B cell (primary cell): ENCODE results near the gene PLEKHM1. TPM values are rescaled to one million over a fixed set of nuclear protein-coding genes. Genes with fewer than 3 reads are reported as not detected.

ENCODE experiments used
- ATAC-seq: fragments of 200-7000 bp; cut with Tn5 transposase; one replicate; pipeline ENCODE4 v1.10.0; 2021; ENCODE audit warnings: low read depth, mild to moderate bottlenecking, moderate number of reproducible peaks, moderate library complexity
- CTCF ChIA-PET: fragments of 350-600 bp; sonication (Branson Sonifier 250); formaldehyde crosslinking; loops from one replicate; lab custom pipeline; 2021; ENCODE audit warnings: antibody characterized with exemption, inconsistent platforms; lab: Charles Lee
- POLR2A ChIA-PET: fragments of 350-600 bp; sonication (Branson Sonifier 250); formaldehyde crosslinking; loops from one replicate; lab custom pipeline; 2021; ENCODE audit warnings: antibody characterized with exemption; lab: Charles Lee
- DNase-seq: peaks from one replicate; pipeline ENCODE4 v3.0.0; 2013
- H2AFZ ChIP-seq: 2 replicates; pipeline ENCODE4 v1.6.1; 2012; ENCODE audit warnings: mild to moderate bottlenecking, low read depth, low read length; ENCODE audit not compliant: insufficient read depth, poor library complexity, severe bottlenecking
- H3K27ac ChIP-seq, 2 donors: 1 replicate in 1 of 2; 2 replicates in 1 of 2; pipeline ENCODE4 v1.5.1; 2012 to 2013; ENCODE audit warnings: low read length in 2 of 2, mild to moderate bottlenecking in 2 of 2, moderate library complexity in 1 of 2
- H3K27me3 ChIP-seq, 4 experiments: fragments of 200-600 bp in 1 of 4; sonication (generic) in 1 of 4; replicated peaks in 1 of 4; 1 replicate in 2 of 4; 2 replicates in 2 of 4; pipeline versions ENCODE4 v1.6.1 to v1.7.0; 2013 to 2016; ENCODE audit warnings: low read length in 3 of 4, mild to moderate bottlenecking in 2 of 4, mixed read lengths in 1 of 4, moderate library complexity in 1 of 4; ENCODE audit not compliant: insufficient read depth in 4 of 4, control insufficient read depth in 3 of 4; ENCODE audit errors: control extremely low read depth in 1 of 4
- H3K36me3 ChIP-seq, 2 experiments: replicated peaks in 1 of 2; 1 replicate in 1 of 2; 2 replicates in 1 of 2; pipeline versions ENCODE4 v1.6.1 to v1.7.1; 2013; ENCODE audit warnings: low read length in 1 of 2; ENCODE audit not compliant: insufficient read depth in 2 of 2, control insufficient read depth in 1 of 2; ENCODE audit errors: control extremely low read depth in 1 of 2, extremely low read depth in 1 of 2
- H3K4me1 ChIP-seq, 2 donors: fragments of 200-600 bp in 1 of 2; sonication (generic) in 1 of 2; 1 replicate in 1 of 2; 2 replicates in 1 of 2; pipeline versions ENCODE4 v1.5.1 to v1.6.1; 2013 to 2017; ENCODE audit warnings: low read length in 2 of 2; ENCODE audit not compliant: control insufficient read depth in 2 of 2, insufficient read depth in 2 of 2
- H3K4me2 ChIP-seq: replicated peaks from 2 replicates; pipeline ENCODE3; 2012; ENCODE audit warnings: mild to moderate bottlenecking, low read depth, low read length; ENCODE audit not compliant: poor library complexity, severe bottlenecking
- H3K4me3 ChIP-seq, 5 experiments: fragments of 200-600 bp in 1 of 5; sonication (generic) in 1 of 5; 1 replicate in 3 of 5; 2 replicates in 2 of 5; pipeline versions ENCODE4 v1.5.1 to v1.7.0; 2011 to 2016; ENCODE audit warnings: low read length in 4 of 5, mild to moderate bottlenecking in 4 of 5, low read depth in 2 of 5, control low read depth in 1 of 5, moderate library complexity in 1 of 5; ENCODE audit not compliant: insufficient read depth in 1 of 5; ENCODE audit errors: control extremely low read depth in 1 of 5, extremely low read depth in 1 of 5
- H3K79me2 ChIP-seq: fragments of 200-600 bp; sonication (generic); one replicate; pipeline ENCODE4 v1.6.0; 2016; ENCODE audit warnings: low read length; ENCODE audit not compliant: control insufficient read depth, insufficient read depth
- H3K9ac ChIP-seq: fragments of 200-600 bp; sonication (generic); 2 replicates; pipeline ENCODE4 v1.6.1; 2017; ENCODE audit warnings: mild to moderate bottlenecking, low read length, moderate library complexity
- H3K9me3 ChIP-seq, 3 donors: one replicate each; pipeline versions ENCODE4 v1.6.1 to v1.7.1; 2013; ENCODE audit warnings: low read length in 2 of 3; ENCODE audit not compliant: control insufficient read depth in 2 of 3, insufficient read depth in 1 of 3; ENCODE audit errors: control extremely low read depth in 1 of 3
- H4K20me1 ChIP-seq: 2 replicates; pipeline ENCODE4 v1.6.0; 2012; ENCODE audit warnings: mild to moderate bottlenecking, low read length; ENCODE audit not compliant: insufficient read depth, control insufficient read depth, poor library complexity, severe bottlenecking
- H3K27ac Mint-ChIP-seq: one replicate; pipeline ENCODE4 v1.8.0; 2021; ENCODE audit warnings: mixed read lengths
- H3K27me3 Mint-ChIP-seq: one replicate; pipeline ENCODE4 v1.8.0; 2021; ENCODE audit warnings: mixed read lengths
- H3K4me1 Mint-ChIP-seq: one replicate; pipeline ENCODE4 v1.8.0; 2021; ENCODE audit warnings: mixed read lengths
- H3K4me3 Mint-ChIP-seq: one replicate; pipeline ENCODE4 v1.8.0; 2021; ENCODE audit warnings: mixed read lengths
- H3K9me3 Mint-ChIP-seq: one replicate; pipeline ENCODE4 v1.8.0; 2022; ENCODE audit warnings: mixed read lengths; ENCODE audit not compliant: insufficient read depth
- CTCF ChIP-seq: fragments of 200-600 bp; IDR thresholded peaks from one replicate; pipeline ENCODE4 v1.8.0; 2022; ENCODE audit warnings: antibody characterized with exemption, mild to moderate bottlenecking
- EZH2 ChIP-seq: IDR thresholded peaks from 2 replicates; pipeline ENCODE4 v1.6.1; 2012; ENCODE audit warnings: borderline replicate concordance, low read depth, mild to moderate bottlenecking, moderate library complexity, low read length; ENCODE audit not compliant: insufficient read depth, poor library complexity, severe bottlenecking
- WGBS: methylation state at CpG from one replicate; pipeline ENCODE4 v1.1.5; 2013; ENCODE audit warnings: missing lambda C conversion rate; ENCODE audit not compliant: insufficient coverage; 5-methylcytosine and 5-hydroxymethylcytosine counted together
- intact Hi-C: fragments of 100-400 bp; cut with micrococcal nuclease; formaldehyde crosslinking; loops from one replicate; pipeline ENCODE4 v1.10.0; 2022
- polyA plus RNA-seq: library from polyadenylated mRNA; depleted of rRNA; stranded (reverse); fragments of >200 nt; gene quantifications from 2 replicates; pipeline ENCODE4 v1.2.3, GENCODE V29; 2012
- total RNA-seq, 2 donors: library from RNA; stranded (reverse); fragments of 120-200 nt in 1 of 2; gene quantifications; 1 replicate in 1 of 2; 2 replicates in 1 of 2; pipeline versions ENCODE4 v1.2.3 to v1.2.4, GENCODE V29; 2013 to 2022

Gene PLEKHM1
- total and polyA plus RNA-seq, 2 donors (not counting 1 experiment from before 2014, with no cell fraction given): 26.2 to 73.9 TPM

GRCh38 chr17:45430738-45431530 lies 59.6 kb downstream of the PLEKHM1 start:
- 18% methylated on average over 38 of the region's 47 CpGs for WGBS

More at GRCh38 chr17:45430738-45431530, 59.6 kb downstream of the PLEKHM1 start:
- peaks cover 2 to 5% of the 10 kb centered on the region in 2 experiments for H3K36me3 ChIP-seq
- no peaks in the 10 kb centered on the region for H3K79me2 ChIP-seq
- H3K27me3 Mint-ChIP-seq: no peaks in the 10 kb centered on the region
- H3K27me3 ChIP-seq: no peaks in the 10 kb centered on the region
- H3K4me2 ChIP-seq: peak overlapping the region; percentile 99
- H3K4me3 Mint-ChIP-seq: peak overlapping the region; percentile 88
- H4K20me1 ChIP-seq: no peaks in the 10 kb centered on the region
- H2AFZ ChIP-seq: peak overlapping the region; percentile 75
- peak overlapping the region; percentile 72 for H3K9ac ChIP-seq
- POLR2A ChIA-PET: interaction anchor here (0.6 kb wide), 1 partner anchor 61 kb away, joined by 3 read pairs; no protein-coding TSS in a partner anchor
- DNase-seq (peak; percentile 75), ATAC-seq (peak; percentile 31)
- intact Hi-C loops: no loop called here
- peak overlapping the region; percentile 30 to 77 (median 61) for H3K4me3 ChIP-seq
- no peaks in the 10 kb centered on the region for H3K9me3 ChIP-seq
- no peaks in the 10 kb centered on the region for H3K9me3 Mint-ChIP-seq
- CTCF ChIA-PET: no interaction called here
- peaks cover 35% of the 10 kb centered on the region for H3K4me1 Mint-ChIP-seq
- H3K4me1 ChIP-seq: peaks cover 33 to 49% of the 10 kb centered on the region in 2 donors
- H3K27ac Mint-ChIP-seq: peak overlapping the region; percentile 41
- TF ChIP-seq EZH2: no peak
- TF ChIP-seq CTCF: no peak
- peak overlapping the region in 1 of 2 donors; percentile 24 for H3K27ac ChIP-seq
